ENCODE measurements around the gene BCL2L1.
A peak's percentile ranks its signal among the peaks of the same experiment; 100 is the strongest.
"Not testable (repeated sequence)": the region's sequence is repeated elsewhere in the genome, so short reads cannot be mapped to it uniquely, and the experiment has no call there.

The BCL2L1 gene

GRCh38 chr20:31678389-31679356, 44.0 kb downstream of the BCL2L1 start:
- DNase-seq (ENCODE audit: low read depth in 1 of 2, low spot score in 1 of 2), result peak; percentile 61 to 98
- peak; percentile 84 for TF ChIP-seq JUND (IDR thresholded peaks at IDR 0.05; ENCODE audit: low read depth)
- in situ Hi-C loops (cut with HindIII; ENCODE audit: low pct_unique_long_range_greater_than_20kb, low sequenced_read_pairs), result no loop called here

- in situ Hi-C loops (cut with HindIII; ENCODE audit: low pct_unique_long_range_greater_than_20kb, low sequenced_read_pairs), result no loop called here
- DNase-seq (ENCODE audit: low read depth in 1 of 2, low spot score in 1 of 2), result no peak
- no peak for TF ChIP-seq JUND (IDR thresholded peaks at IDR 0.05; ENCODE audit: low read depth)
Measured at GRCh38 chr20:31677553-31678260, 45.0 kb downstream of the BCL2L1 start.

- DNase-seq (ENCODE audit: low read depth in 1 of 2, low spot score in 1 of 2), result no peak
- in situ Hi-C loops (cut with HindIII; ENCODE audit: low pct_unique_long_range_greater_than_20kb, low sequenced_read_pairs), result no loop called here
- no peak for TF ChIP-seq JUND (IDR thresholded peaks at IDR 0.05; ENCODE audit: low read depth)
Measured at GRCh38 chr20:31676609-31676989, 46.1 kb downstream of the BCL2L1 start.

- in situ Hi-C loops (cut with HindIII; ENCODE audit: low pct_unique_long_range_greater_than_20kb, low sequenced_read_pairs), result no loop called here
- DNase-seq (ENCODE audit: low read depth in 1 of 2, low spot score in 1 of 2), result no peak
- no peak for TF ChIP-seq JUND (IDR thresholded peaks at IDR 0.05; ENCODE audit: low read depth)
Measured at GRCh38 chr20:31675828-31676608, 46.6 kb downstream of the BCL2L1 start.

GRCh38 chr20:31674895-31675827, 47.5 kb downstream of the BCL2L1 start:
- in situ Hi-C loops (cut with HindIII; ENCODE audit: low pct_unique_long_range_greater_than_20kb, low sequenced_read_pairs), result no loop called here
- DNase-seq (ENCODE audit: low read depth in 1 of 2, low spot score in 1 of 2), result peak in 1 of 2 experiments; percentile 57

GRCh38 chr20:31673943-31674463, 48.7 kb downstream of the BCL2L1 start:
- in situ Hi-C loops (cut with HindIII; ENCODE audit: low pct_unique_long_range_greater_than_20kb, low sequenced_read_pairs), result no loop called here
- no peak for TF ChIP-seq JUND (IDR thresholded peaks at IDR 0.05; ENCODE audit: low read depth)
- no peak for DNase-seq (ENCODE audit: low read depth in 1 of 2, low spot score in 1 of 2)

More at GRCh38 chr20:31674895-31675827, 47.5 kb downstream of the BCL2L1 start:
- no peak for TF ChIP-seq JUND (IDR thresholded peaks at IDR 0.05; ENCODE audit: low read depth)

- in situ Hi-C loops (cut with HindIII; ENCODE audit: low pct_unique_long_range_greater_than_20kb, low sequenced_read_pairs), result no loop called here
- no peak for TF ChIP-seq JUND (IDR thresholded peaks at IDR 0.05; ENCODE audit: low read depth)
- no peak for DNase-seq (ENCODE audit: low read depth in 1 of 2, low spot score in 1 of 2)
Measured at GRCh38 chr20:31673435-31673834, 49.2 kb downstream of the BCL2L1 start.

GRCh38 chr20:31671324-31671723, 51.3 kb downstream of the BCL2L1 start:
- no peak for DNase-seq (ENCODE audit: low read depth in 1 of 2, low spot score in 1 of 2)
- in situ Hi-C loops (cut with HindIII; ENCODE audit: low pct_unique_long_range_greater_than_20kb, low sequenced_read_pairs), result no loop called here
- TF ChIP-seq JUND (IDR thresholded peaks at IDR 0.05; ENCODE audit: low read depth), result no peak

- no peak for DNase-seq (ENCODE audit: low read depth in 1 of 2, low spot score in 1 of 2)
- in situ Hi-C loops (cut with HindIII; ENCODE audit: low pct_unique_long_range_greater_than_20kb, low sequenced_read_pairs), result no loop called here
- no peak for TF ChIP-seq JUND (IDR thresholded peaks at IDR 0.05; ENCODE audit: low read depth)
Measured at GRCh38 chr20:31670371-31671228, 52.1 kb downstream of the BCL2L1 start.

- in situ Hi-C loops (cut with HindIII; ENCODE audit: low pct_unique_long_range_greater_than_20kb, low sequenced_read_pairs), result no loop called here
- no peak for DNase-seq (ENCODE audit: low read depth in 1 of 2, low spot score in 1 of 2)
- TF ChIP-seq JUND (IDR thresholded peaks at IDR 0.05; ENCODE audit: low read depth), result no peak
Measured at GRCh38 chr20:31669876-31670275, 52.8 kb downstream of the BCL2L1 start.

- in situ Hi-C loops (cut with HindIII; ENCODE audit: low pct_unique_long_range_greater_than_20kb, low sequenced_read_pairs); DNase-seq (ENCODE audit: low read depth in 1 of 2, low spot score in 1 of 2): not testable (repeated sequence)
Measured at GRCh38 chr20:31668944-31669343, 53.7 kb downstream of the BCL2L1 start.
